GM21447 (cell line): ENCODE measurements around the gene OR9Q1.
"Not testable (repeated sequence)": the region's sequence is repeated elsewhere in the genome, so short reads cannot be mapped to it uniquely, and the experiment has no call there.

Source experiments
- ATAC-seq: cut with Tn5 transposase; IDR thresholded peaks from one replicate; pipeline ENCODE4 v1.9.1; 2021; ENCODE audit not compliant: unreplicated experiment

The OR9Q1 gene, protein sequence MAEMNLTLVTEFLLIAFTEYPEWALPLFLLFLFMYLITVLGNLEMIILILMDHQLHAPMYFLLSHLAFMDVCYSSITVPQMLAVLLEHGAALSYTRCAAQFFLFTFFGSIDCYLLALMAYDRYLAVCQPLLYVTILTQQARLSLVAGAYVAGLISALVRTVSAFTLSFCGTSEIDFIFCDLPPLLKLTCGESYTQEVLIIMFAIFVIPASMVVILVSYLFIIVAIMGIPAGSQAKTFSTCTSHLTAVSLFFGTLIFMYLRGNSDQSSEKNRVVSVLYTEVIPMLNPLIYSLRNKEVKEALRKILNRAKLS

DNA sequence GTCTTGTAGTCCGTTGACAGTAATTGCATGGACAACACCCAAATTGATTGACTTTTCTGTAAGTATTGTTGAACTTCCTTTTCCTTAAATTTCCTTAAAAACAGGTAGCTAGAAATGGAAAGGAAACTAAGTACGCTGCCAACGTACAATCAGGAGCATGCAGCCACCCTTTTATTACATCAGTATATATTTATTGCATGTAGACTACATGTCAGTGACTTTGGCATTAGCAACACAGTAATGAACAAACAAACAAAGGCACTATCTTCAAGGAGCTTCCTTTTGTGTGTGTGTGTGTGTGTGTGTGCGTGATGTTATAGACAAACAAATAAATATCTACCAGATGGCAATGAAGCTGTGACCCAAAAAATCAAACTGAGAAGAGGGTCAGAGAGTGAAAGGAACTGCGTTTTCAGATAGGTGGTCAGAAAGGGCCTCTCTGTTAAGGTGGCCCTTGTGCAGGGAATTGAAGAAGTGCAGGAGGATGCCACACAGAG is at the start of gene OR9Q1:
OR9Q1 (plus strand) TSS at position 447 of the 497 bp plus-strand sequence. CDS start 155,564 bp downstream, outside the sequence.
- ATAC-seq = no peak

DNA sequence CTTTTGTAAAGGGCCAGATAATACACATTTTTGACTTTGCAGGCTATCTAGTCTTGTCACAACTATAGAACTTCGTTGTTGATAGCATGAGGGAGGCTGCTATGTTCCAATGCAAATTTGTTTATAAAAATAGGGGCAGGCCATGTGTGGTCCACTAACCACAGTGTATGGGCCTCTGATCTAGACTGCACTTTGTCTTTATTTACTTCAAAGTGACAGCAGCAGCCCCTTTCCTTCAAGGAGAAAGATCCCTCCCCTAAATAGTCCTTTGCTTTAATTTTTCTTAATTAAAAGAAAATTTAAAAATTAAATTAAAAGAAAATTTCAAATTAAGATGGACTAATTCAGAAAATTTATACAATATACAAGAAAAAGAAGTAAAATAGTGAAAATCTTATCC is 49.5 kb upstream of the OR9Q1 start:
- no peak for ATAC-seq

DNA sequence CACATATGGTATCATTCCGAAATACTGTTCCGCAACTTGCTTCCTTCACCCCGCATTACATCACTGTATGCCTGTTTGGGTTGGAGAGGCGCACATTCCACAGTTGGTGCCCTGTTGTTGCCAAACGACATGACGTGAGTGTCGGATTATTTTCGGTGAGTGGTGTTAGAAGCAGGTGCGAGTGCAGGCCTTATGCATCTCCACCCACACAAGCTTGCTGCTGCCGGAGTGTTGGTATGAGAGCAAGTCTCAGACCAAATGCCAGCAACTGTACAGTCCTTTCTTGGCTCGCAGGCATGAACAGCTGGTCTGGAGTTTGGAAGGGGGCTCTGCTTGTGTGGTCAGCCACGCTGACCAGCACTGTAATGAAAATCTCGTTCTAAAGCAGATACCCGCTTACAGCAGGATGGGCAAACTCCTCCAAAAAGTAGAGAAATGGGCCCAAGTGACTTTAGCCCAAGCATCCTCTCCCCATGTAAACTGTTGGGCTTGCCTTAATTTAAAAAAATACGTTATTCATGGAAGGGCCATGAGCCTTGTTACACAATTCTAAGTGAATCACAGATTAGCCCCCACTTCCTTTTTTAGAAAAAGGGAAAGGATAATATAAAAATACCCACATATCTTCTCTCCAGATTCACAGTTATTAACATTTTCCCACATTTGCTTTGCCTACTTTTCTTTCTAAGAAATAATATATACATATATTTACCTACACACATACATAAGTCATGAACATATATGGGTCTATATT is 48.7 kb upstream of the OR9Q1 start:
- ATAC-seq = no peak

DNA sequence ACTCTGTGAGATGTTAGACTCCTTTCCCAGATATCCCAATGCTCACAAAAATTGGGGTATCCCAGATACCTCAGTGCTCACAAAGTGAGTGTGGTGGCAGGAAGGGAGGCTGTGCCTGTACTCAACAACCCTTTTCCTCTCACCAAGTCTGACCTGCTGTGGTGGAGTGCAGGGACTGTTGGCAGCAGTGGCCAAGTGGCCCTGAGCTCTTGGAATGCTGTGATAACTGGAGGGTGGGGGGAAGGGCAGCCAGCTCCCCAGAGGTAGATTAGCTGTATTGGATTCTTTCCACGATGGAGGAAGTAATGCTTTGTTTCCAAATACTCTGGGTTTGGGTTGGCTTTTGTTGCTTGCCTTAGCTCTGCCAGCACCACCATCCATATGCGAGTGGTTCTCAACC is 46.0 kb upstream of the OR9Q1 start:
- ATAC-seq = no peak

- ATAC-seq = no peak
Observed at GRCh38 chr11:57978686-57979531, 44.8 kb upstream of the OR9Q1 start.

- no peak for ATAC-seq
Observed at GRCh38 chr11:57979532-57980079, 44.1 kb upstream of the OR9Q1 start.

DNA sequence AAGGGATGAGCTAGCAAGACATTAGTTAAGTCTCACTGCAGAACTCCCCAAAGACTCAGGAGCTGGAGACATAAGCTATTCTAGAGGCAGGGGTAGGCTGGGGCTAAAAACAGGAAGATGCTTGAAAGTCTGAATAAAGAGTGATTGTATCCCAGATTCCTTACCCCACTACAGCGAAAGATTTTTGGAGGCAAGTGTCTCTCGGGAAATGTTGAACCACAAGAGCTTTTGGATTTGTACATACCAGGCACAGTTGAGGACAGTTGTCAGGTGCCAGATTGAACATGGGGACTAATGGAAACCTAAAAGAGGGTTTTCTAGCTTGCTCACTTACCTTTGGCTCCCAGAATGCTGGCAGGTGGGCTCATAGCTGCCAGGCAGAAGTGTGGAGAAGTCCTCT is 43.5 kb upstream of the OR9Q1 start:
- ATAC-seq = no peak

DNA sequence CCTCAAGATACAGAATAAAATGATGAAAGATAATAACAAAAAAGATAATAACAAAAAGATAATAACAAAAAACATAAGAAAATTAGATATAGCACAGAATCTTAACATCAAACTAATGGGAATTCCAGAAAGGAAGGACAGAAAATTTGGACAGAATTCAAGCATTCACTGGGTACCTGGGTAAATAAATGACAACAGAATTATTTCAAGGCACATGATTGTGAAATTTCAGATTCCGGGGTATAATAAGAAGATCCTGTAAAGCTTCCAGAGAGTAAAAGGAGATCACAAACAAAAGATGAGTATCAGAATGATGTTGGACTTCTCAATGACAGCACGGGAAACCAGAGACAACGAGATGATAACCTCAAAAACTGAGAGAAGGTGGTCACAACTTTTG is 42.1 kb upstream of the OR9Q1 start:
- ATAC-seq = no peak

- no peak for ATAC-seq
Observed at GRCh38 chr11:57982776-57983175, 40.9 kb upstream of the OR9Q1 start.

DNA sequence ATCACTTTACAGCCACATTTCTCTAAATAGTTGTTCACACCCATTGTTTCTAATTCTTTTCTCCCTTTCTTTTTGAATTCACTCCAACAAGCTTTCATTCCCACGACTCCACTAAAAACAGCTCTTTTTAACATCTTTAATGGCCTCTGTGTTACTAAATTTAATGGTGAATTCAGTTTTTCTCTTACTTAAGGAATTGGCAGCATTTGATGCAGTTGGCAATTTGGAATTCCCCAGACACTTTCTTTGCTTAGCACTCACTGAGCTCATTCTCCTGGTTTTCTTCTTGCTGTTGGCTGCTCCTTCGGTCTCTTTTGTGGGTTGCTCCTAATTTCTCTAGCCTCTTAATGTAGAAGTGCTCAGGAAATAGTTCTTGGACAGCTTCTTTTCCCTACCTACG is 40.5 kb upstream of the OR9Q1 start:
- no peak for ATAC-seq

GRCh38 chr11:57999523-57999922 is 24.2 kb upstream of the OR9Q1 start:
- ATAC-seq = not testable (repeated sequence)

DNA sequence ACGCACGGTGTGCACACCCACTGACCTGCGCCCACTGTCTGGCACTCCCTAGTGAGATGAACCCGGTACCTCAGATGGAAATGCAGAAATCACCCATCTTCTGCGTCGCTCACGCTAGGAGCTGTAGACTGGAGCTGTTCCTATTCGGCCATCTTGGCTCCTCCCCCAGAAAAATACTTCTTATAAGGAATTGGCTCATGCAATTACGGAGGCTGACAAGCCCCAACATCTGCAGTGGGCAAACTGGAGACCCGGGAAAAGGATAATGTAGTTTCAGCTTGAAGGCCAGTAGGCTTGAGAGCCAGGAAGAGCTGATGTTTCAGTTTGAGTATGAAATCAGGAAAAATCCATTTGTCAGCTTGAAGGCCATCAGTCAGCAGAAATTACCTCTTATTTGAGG is 23.7 kb upstream of the OR9Q1 start:
- not testable (repeated sequence) for ATAC-seq

DNA sequence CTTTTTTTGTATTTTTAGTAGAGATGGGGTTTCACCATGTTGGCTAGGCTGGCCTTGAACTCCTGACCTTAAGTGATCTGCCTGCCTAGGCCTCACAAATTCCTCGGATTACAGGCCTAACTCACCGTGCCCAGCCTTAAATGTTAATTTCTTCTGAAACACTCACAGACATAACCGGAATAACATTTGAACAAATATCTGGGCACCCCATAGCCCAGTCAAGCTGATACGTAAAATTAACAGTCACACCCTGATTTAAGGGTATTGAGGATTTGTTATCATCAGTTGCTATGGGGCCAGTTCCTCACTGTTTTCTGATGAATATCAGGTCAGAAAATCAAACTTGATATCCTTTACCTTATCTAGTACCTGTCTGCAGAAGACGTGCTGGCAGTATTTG is 23.0 kb upstream of the OR9Q1 start:
- no peak for ATAC-seq

DNA sequence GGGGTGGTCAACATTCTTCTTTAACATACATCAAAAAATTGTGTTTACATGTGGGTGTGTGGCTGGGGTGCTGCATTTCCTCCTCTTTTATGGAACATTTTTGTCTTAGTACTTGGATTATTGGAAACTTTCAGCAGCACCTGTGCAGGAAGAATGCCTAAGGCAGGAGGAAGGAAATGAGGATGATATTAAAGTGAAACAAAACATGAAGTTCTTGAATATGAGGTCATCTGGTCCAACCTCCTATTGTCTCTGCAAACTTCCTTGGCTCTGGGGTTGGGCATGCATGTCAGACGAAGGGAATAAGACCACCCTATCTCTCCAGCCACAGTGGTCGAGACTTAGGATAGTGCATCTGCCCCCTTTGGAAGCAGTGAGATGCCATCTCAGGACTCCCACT is 20.6 kb upstream of the OR9Q1 start:
- no peak for ATAC-seq

- no peak for ATAC-seq
Observed at GRCh38 chr11:58003591-58003990, 20.1 kb upstream of the OR9Q1 start.

DNA sequence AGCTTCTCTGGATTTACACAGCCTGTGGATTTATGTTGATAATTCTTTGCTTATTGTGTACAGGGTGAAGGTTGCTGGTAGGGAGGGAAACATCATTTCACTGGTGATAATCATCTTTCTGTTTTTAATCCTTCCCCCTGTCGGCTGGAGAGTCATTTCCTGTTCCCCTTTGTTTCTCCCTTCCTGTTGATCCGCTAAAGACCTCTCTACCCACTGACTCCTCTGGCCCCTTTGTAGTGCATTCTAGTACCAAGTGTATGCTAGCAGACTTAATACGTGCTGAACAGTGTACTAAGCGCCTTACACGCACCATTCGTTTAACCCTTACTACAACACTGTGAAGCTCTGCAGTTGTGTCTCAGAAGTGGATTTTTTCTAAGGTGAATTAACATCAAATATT is 19.0 kb upstream of the OR9Q1 start:
- no peak for ATAC-seq

GRCh38 chr11:58006940-58007339 is 16.7 kb upstream of the OR9Q1 start:
- no peak for ATAC-seq

DNA sequence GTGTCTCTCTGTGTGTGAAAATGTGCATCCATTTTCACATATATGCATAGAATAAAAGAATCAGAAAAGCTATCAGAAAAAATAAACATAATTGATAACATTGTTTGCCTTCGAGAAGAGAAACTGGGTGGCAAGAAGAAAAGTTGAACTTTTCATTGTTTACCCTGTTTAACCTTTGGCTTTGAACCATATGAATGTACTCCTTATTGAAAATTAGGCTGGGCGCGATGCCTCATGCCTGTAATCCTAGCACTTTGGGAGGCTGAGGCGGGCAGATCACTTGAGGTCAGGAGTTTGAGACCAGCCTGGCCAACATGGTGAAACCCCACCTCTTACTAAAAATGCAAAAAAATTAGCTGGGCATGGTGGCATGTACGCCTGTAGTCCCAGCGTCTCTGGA is 11.9 kb upstream of the OR9Q1 start:
- no peak for ATAC-seq

- ATAC-seq = no peak
Observed at GRCh38 chr11:58024601-58025091, 965 bp downstream of the OR9Q1 start.

GRCh38 chr11:58027341-58027740 is 3.7 kb downstream of the OR9Q1 start:
- ATAC-seq = no peak
